T-helper 1 cell treated with Interleukin-12 subunit alpha and Interleukin-12 subunit beta and Interleukin-4 antibody, amounts not matched to agents 30 μg/mL and 1 μg/mL, for 36 hours (primary cell): ENCODE data around the gene ZNF529.

Experiments
- H3K27ac Mint-ChIP-seq: one replicate; pipeline ENCODE4 v1.8.0; 2021; ENCODE audit warnings: mild to moderate bottlenecking, mixed read lengths
- H3K27me3 Mint-ChIP-seq: one replicate; pipeline ENCODE4 v1.8.0; 2021; ENCODE audit warnings: low read depth, mixed read lengths
- H3K36me3 Mint-ChIP-seq: one replicate; pipeline ENCODE4 v1.8.0; 2021; ENCODE audit warnings: low read depth, mixed read lengths
- H3K4me1 Mint-ChIP-seq: one replicate; pipeline ENCODE4 v1.8.0; 2021; ENCODE audit warnings: low read depth, mixed read lengths
- H3K4me3 Mint-ChIP-seq: one replicate; pipeline ENCODE4 v1.8.0; 2021; ENCODE audit warnings: mild to moderate bottlenecking, moderate library complexity, mixed read lengths
- H3K9me3 Mint-ChIP-seq: one replicate; pipeline ENCODE4 v1.8.0; 2021; ENCODE audit warnings: mixed read lengths

The ZNF529 gene

DNA sequence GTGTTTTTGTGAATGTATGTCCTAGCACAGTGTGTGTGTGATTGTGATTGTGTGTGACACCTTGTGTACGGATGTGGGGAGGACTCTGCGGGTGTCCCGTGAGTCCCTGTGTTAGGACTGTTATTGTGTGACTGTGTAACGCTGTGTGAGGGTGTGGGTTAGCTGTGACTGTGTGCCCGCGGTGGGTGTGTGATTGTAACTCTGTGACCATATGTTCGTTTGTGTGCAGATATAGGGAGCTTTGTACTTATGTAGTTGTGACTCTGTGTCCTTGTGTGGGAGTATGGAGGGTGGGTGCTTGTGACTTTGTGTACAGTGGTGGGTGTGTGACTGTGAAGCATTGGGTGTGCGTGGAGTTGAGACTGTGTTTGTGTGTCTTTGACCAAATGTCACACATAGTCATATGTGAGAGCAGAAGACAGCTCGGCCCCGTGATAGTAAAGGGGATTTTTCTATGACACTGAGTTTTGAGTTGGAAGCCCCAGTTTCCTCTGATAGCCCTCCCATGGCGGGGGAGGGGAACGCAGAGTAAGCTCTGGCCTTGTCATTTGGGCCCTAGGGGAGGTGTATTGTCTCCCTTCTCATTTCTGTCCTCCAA is 44.1 kb downstream of the ZNF529 start:
- H3K27me3 Mint-ChIP-seq, result no peaks in the 10 kb centered on the region
- peak overlapping the region; percentile 98 for H3K4me3 Mint-ChIP-seq
- peaks cover 28% of the 10 kb centered on the region for H3K36me3 Mint-ChIP-seq
- H3K9me3 Mint-ChIP-seq, result peaks cover 44% of the 10 kb centered on the region
- peaks cover 22% of the 10 kb centered on the region for H3K4me1 Mint-ChIP-seq
- H3K27ac Mint-ChIP-seq, result peak overlapping the region; percentile 97

- Mint-ChIP-seq H3K9me3 (peaks cover 43% of the 10 kb centered on the region), H3K4me3 (peak within 1 kb of the TSS; percentile 98), H3K27ac (peak within 1 kb of the TSS; percentile 97), H3K36me3 (peaks cover 32% of the 10 kb centered on the region), H3K4me1 (peaks cover 22% of the 10 kb centered on the region), H3K27me3 (no peaks in the 10 kb centered on the region)
Measured at GRCh38 chr19:36528194-36528920, 44.7 kb downstream of the ZNF529 start, which contains the start of gene ZNF260. ZNF260 (minus strand) TSS chr19:36528271; CDS start chr19:36515238, 13,033 bp downstream.

GRCh38 chr19:36527873-36528193 is 45.3 kb downstream of the ZNF529 start:
- Mint-ChIP-seq H3K4me1 (peaks cover 22% of the 10 kb centered on the region), H3K4me3 (peak overlapping the region; percentile 98), H3K27me3 (no peaks in the 10 kb centered on the region), H3K36me3 (peaks cover 35% of the 10 kb centered on the region), H3K27ac (peak overlapping the region; percentile 97), H3K9me3 (peaks cover 43% of the 10 kb centered on the region)

GRCh38 chr19:36527341-36527740 is 45.8 kb downstream of the ZNF529 start:
- Mint-ChIP-seq H3K27me3 (no peaks in the 10 kb centered on the region), H3K9me3 (peaks cover 43% of the 10 kb centered on the region), H3K4me1 (peaks cover 22% of the 10 kb centered on the region), H3K4me3 (peak overlapping the region; percentile 98), H3K36me3 (peaks cover 39% of the 10 kb centered on the region), H3K27ac (no peak overlapping the region)

- Mint-ChIP-seq H3K27ac (no peak overlapping the region), H3K36me3 (peaks cover 40% of the 10 kb centered on the region), H3K9me3 (peaks cover 43% of the 10 kb centered on the region), H3K4me1 (peaks cover 22% of the 10 kb centered on the region), H3K4me3 (peak overlapping the region; percentile 63), H3K27me3 (no peaks in the 10 kb centered on the region)
Measured at GRCh38 chr19:36526581-36526980, 46.5 kb downstream of the ZNF529 start.

DNA sequence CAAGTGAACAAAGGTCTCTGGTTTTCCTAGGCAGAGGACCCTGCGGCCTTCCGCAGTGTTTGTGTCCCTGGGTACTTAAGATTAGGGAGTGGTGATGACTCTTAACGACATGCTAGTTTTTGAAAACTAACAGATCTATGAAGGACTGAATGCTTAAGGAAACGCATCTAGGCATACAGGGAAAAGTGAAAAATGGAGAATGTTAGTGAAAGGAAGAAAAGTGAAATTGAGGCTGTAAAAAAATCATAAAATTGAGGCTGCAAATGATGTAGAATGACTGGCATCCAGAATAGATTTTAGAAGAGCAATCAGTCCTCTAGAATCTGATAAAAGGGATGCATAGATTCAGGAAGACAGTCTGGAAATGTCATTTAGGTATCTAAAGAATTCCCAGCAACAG is 48.5 kb downstream of the ZNF529 start:
- no peak overlapping the region for H3K27ac Mint-ChIP-seq
- no peaks in the 10 kb centered on the region for H3K27me3 Mint-ChIP-seq
- peaks cover 52% of the 10 kb centered on the region for H3K36me3 Mint-ChIP-seq
- peaks cover 22% of the 10 kb centered on the region for H3K4me1 Mint-ChIP-seq
- peaks cover 52% of the 10 kb centered on the region for H3K9me3 Mint-ChIP-seq
- H3K4me3 Mint-ChIP-seq, result no peak overlapping the region

DNA sequence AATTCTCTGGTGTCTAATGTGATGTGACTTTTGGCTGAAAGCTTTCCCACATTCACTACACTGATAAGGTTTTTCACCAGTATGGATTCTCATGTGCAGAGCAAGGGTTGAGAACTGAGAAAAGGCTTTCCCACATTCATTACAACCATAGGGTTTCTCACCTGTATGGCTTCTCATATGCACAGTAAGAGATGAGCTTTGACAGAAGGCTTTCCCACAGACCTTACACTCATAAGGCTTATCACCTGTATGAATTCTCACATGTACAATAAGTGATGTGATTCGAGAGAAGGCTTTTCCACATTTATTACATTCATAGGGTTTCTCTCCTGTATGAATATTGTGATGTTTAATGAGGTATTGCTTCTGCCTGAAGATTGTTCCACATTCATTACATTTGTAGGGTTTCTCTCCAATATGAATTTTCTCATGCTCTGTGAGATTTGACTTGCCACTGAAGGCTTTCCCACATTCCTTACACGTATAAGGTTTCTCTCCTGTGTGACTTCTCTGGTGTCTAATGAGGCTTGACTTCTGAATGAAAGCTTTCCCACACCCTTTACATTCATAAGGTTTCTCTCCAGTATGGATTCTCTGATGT is 59.0 kb downstream of the ZNF529 start:
- H3K4me1 Mint-ChIP-seq, result no peaks in the 10 kb centered on the region
- no peaks in the 10 kb centered on the region for H3K27me3 Mint-ChIP-seq
- H3K27ac Mint-ChIP-seq, result no peak overlapping the region
- H3K4me3 Mint-ChIP-seq, result no peak overlapping the region
- peaks cover 75% of the 10 kb centered on the region for H3K9me3 Mint-ChIP-seq
- peaks cover 49% of the 10 kb centered on the region for H3K36me3 Mint-ChIP-seq

- no peaks in the 10 kb centered on the region for H3K4me1 Mint-ChIP-seq
- H3K36me3 Mint-ChIP-seq, result peaks cover 2% of the 10 kb centered on the region
- H3K27me3 Mint-ChIP-seq, result no peaks in the 10 kb centered on the region
- no peak overlapping the region for H3K27ac Mint-ChIP-seq
- peaks cover 41% of the 10 kb centered on the region for H3K9me3 Mint-ChIP-seq
- no peak overlapping the region for H3K4me3 Mint-ChIP-seq
Measured at GRCh38 chr19:36508325-36508724, 64.8 kb downstream of the ZNF529 start.

DNA sequence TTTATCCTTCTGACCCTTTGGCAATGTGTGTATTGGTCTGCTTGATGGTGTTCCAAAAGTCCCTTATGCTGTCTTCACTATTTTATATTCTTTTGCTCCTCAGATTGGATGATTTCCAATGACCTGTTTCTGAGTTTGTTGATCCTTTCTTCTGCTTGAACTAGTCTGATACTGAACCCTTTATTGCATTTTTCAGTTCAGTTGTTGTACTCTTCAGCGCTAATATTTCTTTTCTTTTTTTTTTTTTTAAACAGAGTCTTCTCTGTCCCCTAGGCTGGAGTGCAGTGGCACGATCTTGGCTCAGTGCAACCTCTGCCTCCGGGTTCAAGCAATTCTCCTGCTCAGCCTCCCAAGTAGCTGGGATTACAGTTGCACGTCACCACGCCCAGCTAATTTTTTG is 71.1 kb downstream of the ZNF529 start:
- Mint-ChIP-seq H3K27me3 (no peaks in the 10 kb centered on the region), H3K36me3 (peaks cover 2% of the 10 kb centered on the region), H3K9me3 (peaks cover 34% of the 10 kb centered on the region), H3K4me3 (no peak overlapping the region), H3K27ac (no peak overlapping the region), H3K4me1 (no peaks in the 10 kb centered on the region)

GRCh38 chr19:36497001-36497400 is 76.1 kb downstream of the ZNF529 start:
- Mint-ChIP-seq H3K4me3 (no peak overlapping the region), H3K27ac (no peak overlapping the region), H3K9me3 (peaks cover 32% of the 10 kb centered on the region), H3K36me3 (no peaks in the 10 kb centered on the region), H3K4me1 (no peaks in the 10 kb centered on the region), H3K27me3 (no peaks in the 10 kb centered on the region)
